SW480 (cell line): ENCODE results near the gene MRFAP1.
"Not testable (repeated sequence)": the region's sequence is repeated elsewhere in the genome, so short reads cannot be mapped to it uniquely, and the experiment has no call there.

Source experiments
- DNase-seq: peaks from one replicate; pipeline ENCODE4 v3.0.0-alpha.2; 2016; ENCODE audit warnings: low spot score

The MRFAP1 gene

GRCh38 chr4:6610856-6611430, 29.5 kb upstream of the MRFAP1 start:
- DNase-seq, result no peak

- no peak for DNase-seq
Measured at GRCh38 chr4:6612961-6613675, 27.4 kb upstream of the MRFAP1 start.

- DNase-seq, result no peak
Measured at GRCh38 chr4:6613676-6614651, 26.5 kb upstream of the MRFAP1 start.

GRCh38 chr4:6614701-6615230, 25.7 kb upstream of the MRFAP1 start:
- no peak for DNase-seq

GRCh38 chr4:6616087-6616995, 24.1 kb upstream of the MRFAP1 start:
- no peak for DNase-seq

GRCh38 chr4:6617246-6617645, 23.2 kb upstream of the MRFAP1 start:
- no peak for DNase-seq

GRCh38 chr4:6618386-6619115, 21.9 kb upstream of the MRFAP1 start:
- DNase-seq, result no peak

- no peak for DNase-seq
Measured at GRCh38 chr4:6619116-6619465, 21.4 kb upstream of the MRFAP1 start.

- DNase-seq, result no peak
Measured at GRCh38 chr4:6619466-6620255, 20.8 kb upstream of the MRFAP1 start.

- no peak for DNase-seq
Measured at GRCh38 chr4:6620296-6620695, 20.2 kb upstream of the MRFAP1 start.

- no peak for DNase-seq
Measured at GRCh38 chr4:6620891-6621555, 19.5 kb upstream of the MRFAP1 start.

- no peak for DNase-seq
Measured at GRCh38 chr4:6621556-6621927, 18.9 kb upstream of the MRFAP1 start.

GRCh38 chr4:6622744-6623143, 17.7 kb upstream of the MRFAP1 start:
- no peak for DNase-seq

- DNase-seq, result no peak
Measured at GRCh38 chr4:6625256-6625655, 15.2 kb upstream of the MRFAP1 start.

GRCh38 chr4:6626066-6626465, 14.4 kb upstream of the MRFAP1 start:
- no peak for DNase-seq

- DNase-seq, result no peak
Measured at GRCh38 chr4:6627832-6628231, 12.7 kb upstream of the MRFAP1 start.

- DNase-seq, result not testable (repeated sequence)
Measured at GRCh38 chr4:6628484-6628883, 12.0 kb upstream of the MRFAP1 start.

- DNase-seq, result no peak
Measured at GRCh38 chr4:6632125-6632524, 8.4 kb upstream of the MRFAP1 start.

- DNase-seq, result peak; percentile 51
Measured at GRCh38 chr4:6633091-6633906, 7.2 kb upstream of the MRFAP1 start.
